Activated CD4-positive, alpha-beta T cell treated with anti-CD3 and anti-CD28 coated beads, Interleukin-2, amount 50 U/mL, for 4 hours (primary cell): ENCODE results near the gene MFGE8.
"Not testable (repeated sequence)": the region's sequence is repeated elsewhere in the genome, so short reads cannot be mapped to it uniquely, and the experiment has no call there.

Experiments used
- DNase-seq, 2 experiments: peaks; one replicate each; pipeline ENCODE4 v3.0.0-alpha.2; 2020

MFGE8 gene

GRCh38 chr15:88913017-88913849, at the start of gene MFGE8:
MFGE8 (minus strand) TSS chr15:88913379; CDS start chr15:88913319, 60 bp downstream.
- DNase-seq: peak; percentile 60 to 62

DNA sequence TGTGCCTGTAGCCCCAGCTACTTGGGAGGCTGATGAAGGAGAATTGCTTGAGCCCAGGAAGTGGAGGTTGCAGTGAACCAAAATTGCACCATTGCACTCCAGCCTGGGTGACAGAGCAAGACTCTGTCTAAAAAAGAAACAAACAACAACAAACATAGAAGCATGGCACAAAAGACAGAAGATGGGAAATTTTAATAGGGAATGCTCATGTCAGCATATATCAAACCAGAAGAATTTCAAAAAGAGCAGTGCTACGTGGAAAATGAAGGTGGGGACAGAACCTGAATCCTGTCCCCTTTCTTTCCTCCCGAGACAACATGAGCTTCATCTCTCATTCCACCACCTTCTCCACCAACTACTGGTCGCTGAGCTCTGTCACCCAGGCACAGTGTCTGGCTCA, 46.3 kb upstream of the MFGE8 start:
- no peak for DNase-seq

DNA sequence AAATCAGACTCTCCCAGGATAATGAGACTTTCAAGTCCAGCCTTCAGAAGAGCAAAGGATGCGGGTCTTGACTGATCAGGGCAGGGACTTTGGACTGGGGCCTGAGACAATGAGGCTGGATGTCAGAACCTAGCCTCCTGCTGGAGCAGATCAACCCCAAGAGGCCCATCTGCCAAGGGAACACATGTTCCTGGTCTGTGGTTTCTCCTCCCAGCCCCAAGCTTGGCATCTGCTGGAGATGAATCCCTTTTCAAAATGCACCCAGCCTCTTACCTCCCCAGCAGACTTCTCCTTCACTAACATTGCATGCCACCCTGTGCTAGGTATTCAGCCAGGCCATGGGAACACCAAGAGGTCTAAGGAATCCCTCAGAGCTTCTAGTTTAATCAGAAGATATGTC, 43.7 kb upstream of the MFGE8 start:
- no peak for DNase-seq

- DNase-seq: no peak
These were observed 43.1 kb upstream of the MFGE8 start for GRCh38 chr15:88956263-88956662.

DNA sequence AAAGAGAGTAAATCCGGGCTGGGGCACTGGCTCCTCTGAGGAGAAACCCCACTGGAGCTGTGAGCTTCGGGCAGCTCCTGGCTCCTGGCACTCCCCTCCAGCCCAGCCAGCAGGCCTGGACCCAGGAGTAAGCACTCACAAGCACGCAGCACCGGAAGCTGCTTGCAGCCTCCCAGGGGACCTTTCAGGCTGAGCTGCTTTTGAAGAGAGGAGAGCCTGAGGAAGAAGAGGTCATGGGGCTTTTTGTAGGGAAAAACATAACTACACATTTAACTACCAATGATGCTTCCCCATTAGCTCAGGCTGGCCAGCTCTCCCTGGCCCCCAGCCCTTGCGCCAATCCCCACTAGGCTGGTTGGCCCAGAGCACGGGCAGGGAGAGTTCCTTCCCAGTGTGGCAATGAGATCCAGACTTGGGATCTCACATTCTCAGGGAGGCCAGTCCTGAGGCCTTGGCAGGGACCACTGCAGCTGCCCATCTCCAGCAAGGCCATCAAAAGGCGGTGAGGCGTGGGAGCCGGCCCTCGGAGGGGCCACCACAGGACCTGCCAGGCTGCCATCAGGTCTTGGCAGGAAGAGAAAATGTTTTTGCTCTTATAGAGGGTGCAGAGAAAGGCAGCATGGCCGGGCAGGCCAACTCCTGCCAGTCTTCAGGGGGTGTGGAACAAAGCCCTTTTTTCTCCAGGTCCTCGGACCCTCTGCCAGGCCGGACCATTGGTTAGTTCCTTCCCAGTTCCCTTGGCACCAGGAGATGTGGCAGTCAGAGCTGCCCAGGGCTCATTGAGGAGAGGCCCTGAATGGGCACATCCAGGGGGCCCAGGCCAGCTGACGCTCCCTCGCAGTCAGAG, 41.5 kb upstream of the MFGE8 start:
- no peak for DNase-seq

- no peak for DNase-seq
These were observed 37.5 kb upstream of the MFGE8 start for GRCh38 chr15:88950600-88951160.

DNA sequence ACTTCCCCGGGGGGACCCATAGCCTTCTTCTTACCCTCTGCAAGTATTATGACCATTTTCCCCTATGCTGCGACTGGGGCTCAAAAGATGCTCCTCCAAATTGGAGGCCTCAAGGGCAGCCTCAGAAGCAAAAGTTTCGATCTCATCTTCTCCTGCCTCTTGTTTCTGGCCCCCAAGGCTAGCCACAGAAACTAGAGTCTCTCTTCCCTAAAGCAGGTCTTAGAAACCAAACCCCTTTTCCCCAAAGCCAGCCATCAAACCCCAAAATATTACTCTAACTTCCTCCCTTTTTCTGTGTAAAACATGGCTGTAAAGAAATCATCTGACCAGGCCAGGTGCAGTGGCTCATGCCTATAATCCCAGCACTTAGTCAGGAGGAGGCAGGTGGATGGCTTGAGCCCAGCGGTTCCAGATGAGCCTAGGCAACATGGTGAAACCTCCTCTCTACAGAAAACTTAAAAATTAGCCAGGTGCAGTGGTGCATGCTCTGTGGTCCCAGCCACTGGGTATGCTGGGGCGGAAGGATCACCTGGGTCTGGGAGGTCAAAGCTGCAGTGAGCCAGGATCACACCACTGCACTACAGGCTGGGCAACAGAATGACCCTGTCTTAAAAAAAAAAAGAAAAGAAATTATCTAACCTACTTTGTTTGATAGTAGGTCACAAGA, 36.7 kb upstream of the MFGE8 start:
- no peak for DNase-seq

DNA sequence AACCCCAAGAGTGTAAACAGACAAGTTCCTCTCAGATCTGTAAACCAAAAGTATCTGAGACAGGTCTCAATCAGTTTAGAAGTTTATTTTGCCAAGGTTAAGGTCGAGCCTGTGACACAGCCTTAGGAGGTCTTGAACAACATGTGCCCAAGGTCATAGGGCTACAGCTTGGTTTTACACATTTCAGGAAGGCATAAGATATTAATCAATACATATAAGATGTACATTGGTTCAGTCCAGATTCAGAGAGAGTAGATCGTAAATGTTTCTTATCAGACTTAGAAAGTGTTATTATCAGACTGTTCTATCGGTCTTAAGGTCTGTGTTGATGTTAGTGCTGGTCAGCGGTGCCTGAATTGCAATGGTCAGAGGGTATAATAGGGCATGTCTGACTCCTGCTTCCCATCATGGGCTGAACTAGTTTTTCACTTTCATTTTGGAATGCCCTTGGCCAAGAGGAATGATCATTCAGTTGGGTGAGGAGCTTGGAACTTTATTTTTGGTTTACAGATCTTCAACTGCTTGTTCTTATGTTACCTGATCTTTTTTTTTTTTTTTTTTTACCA, 27.0 kb upstream of the MFGE8 start:
- DNase-seq: no peak

GRCh38 chr15:88939486-88939806, 26.3 kb upstream of the MFGE8 start:
- no peak for DNase-seq

DNA sequence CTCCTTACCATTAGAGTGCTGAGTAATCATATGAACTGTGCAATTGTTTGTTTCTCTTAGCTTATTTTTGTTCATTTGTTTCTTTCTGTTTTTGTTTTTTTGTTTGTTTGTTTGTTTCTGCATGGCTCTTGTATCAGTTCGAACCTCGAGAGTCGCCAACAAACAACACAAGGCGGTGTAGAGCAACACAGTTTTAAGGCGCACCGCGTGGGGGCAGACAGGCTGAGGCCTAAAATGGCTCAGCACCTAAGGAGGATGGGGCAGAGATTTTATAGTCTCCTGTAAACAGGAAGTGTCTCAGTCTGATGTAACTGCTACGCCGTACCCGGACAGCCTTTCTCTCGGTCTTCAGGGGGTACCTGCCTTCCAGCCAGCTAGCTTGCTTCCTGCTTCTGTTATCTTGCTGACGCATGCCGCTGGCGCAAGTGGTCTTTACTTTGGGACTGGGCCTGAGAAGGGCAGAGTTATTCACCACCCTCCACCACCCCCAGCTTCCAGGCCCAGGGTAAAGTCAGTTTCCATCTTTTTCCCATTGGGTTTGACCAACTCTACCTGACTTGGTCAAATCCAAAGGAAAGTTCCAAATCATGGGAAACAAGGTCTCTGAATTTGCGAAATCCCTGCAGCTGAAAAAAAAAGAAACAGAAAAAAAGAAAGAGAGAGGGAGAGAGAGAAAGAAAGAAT, 25.8 kb upstream of the MFGE8 start:
- DNase-seq: no peak

GRCh38 chr15:88934449-88934848, 21.3 kb upstream of the MFGE8 start:
- not testable (repeated sequence) for DNase-seq

DNA sequence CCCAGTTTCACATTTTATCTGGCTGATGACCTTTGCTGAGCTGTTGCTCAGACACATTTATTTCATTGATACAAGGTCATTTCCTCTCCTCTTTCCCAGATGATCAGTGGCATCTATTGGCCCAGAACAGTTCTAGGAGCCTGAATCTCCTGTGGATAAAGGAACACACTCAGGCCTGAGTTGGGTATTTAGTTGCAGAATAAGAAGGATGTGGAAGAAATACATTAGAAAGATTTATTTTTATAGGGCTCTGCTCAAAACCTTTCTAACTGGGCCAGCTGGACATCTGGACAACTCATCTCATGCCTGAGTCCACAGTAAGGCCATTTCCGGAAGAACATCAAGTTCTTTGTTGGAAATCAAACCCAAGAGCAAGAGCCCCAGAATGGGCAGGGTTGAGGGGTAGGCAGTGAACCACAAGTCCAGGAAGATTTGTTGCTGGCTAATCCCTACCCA, 19.7 kb upstream of the MFGE8 start:
- no peak for DNase-seq

DNA sequence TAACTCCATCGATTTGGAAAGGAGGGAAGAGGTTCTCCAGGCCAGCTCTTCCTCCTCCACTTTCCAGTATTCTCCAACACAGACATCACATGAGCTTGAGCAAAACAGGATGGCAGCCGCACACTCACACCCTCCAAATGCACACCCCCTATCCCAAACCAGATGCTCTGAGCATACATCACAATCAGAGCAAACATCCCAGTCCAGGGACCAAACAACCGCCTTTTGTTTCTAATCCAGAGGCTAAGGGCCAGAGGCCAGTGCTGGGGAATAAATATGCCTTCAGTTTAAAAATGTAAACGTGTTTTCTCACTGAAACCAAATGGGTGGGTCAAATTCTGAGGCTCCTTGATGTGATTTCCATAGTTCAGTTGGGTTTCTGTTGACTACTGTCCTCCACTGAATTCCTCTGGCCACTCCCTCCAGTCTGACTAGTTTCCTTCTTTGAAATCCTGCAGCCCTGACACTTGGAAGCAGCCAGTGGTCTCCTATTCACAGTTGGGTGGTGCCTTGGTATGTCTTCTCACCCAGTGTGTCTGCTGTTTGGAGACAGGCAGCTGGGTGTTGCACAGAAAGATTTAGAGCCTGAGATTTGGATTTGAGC, 19.2 kb upstream of the MFGE8 start:
- no peak for DNase-seq

DNA sequence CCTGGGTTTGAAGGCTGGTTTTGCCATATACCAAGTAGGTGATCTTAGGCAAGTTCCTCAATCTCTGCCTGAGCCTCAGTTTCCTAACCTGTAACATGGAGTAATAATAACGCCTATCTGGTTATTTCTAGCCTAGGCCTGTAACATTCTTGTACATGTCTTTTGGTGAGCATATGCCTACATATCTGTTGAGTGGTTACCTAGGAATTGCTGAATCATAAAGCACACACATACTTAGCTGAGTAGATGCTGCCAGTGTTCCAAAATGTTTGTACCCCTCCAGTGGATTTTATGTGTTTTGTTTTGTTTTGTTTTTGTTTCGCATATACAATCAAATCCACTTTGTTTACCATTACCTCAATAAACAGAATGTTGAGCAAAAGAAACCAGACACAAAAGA, 17.4 kb upstream of the MFGE8 start:
- no peak for DNase-seq

- not testable (repeated sequence) for DNase-seq
These were observed 16.3 kb upstream of the MFGE8 start for GRCh38 chr15:88929358-88930098.

- not testable (repeated sequence) for DNase-seq
These were observed 15.0 kb upstream of the MFGE8 start for GRCh38 chr15:88928192-88928591.

DNA sequence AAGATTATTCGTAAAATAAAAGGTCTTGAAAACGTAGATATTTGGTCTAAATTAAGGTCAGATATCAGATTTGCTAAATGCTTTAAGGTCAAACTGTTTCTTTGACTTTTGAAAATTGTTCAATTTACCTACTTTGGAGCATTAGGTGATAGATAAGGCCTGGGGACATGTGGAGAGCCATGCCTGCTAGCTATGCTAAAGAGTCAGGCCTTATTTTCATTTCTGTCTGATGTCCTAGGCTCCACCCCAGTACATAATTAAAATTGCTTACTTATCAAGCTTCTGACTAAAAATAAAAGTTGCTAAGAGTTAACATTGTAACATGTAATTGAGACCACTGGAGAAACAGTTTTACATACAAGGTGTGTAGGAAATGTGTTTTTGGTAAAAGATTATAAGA, 12.5 kb upstream of the MFGE8 start:
- not testable (repeated sequence) for DNase-seq

GRCh38 chr15:88920892-88921435, 7.8 kb upstream of the MFGE8 start:
- DNase-seq: not testable (repeated sequence)

- no peak for DNase-seq
These were observed 7.2 kb upstream of the MFGE8 start for GRCh38 chr15:88920186-88920891.

DNA sequence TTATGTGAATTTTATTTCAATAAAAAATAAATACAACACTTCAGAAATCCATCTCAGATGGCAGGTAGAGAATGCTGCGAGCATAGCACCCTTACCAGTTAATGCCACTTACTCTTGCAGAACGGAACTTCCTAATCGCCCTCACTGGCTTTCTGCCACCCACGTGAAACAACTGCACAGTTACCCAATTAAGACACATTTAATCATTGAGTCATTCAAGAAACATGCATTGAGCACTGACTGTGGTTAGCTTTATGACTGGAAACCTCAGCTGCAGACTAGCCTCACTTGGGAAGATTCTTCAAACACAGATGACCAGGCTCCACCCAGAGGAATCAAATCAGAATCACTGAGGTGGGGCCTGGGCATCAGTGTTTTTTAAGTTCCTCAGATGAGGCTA, 5.6 kb upstream of the MFGE8 start:
- DNase-seq: no peak
